Upper lobe of right lung (tissue), 1 donor: ENCODE measurements around the gene MCU. TPM values are rescaled to one million over a fixed set of nuclear protein-coding genes. Genes with fewer than 3 reads are reported as not detected.
"Not testable (repeated sequence)": the region's sequence is repeated elsewhere in the genome, so short reads cannot be mapped to it uniquely, and the experiment has no call there.

Experiments used
- ATAC-seq: fragments of 200-7000 bp; cut with Tn5 transposase; one replicate; pipeline ENCODE4 v1.9.1; 2020; ENCODE audit warnings: mild to moderate bottlenecking, moderate library complexity
- DNase-seq: peaks from one replicate; pipeline ENCODE4 v3.0.0-alpha.2; 2020
- H3K27ac ChIP-seq: fragments of 200-600 bp; one replicate; pipeline ENCODE4 v1.8.0; 2022
- H3K27me3 ChIP-seq: fragments of 200-600 bp; one replicate; pipeline ENCODE4 v1.8.0; 2022; ENCODE audit warnings: mild to moderate bottlenecking
- H3K36me3 ChIP-seq: fragments of 200-600 bp; one replicate; pipeline ENCODE4 v1.8.0; 2022
- H3K4me1 ChIP-seq: fragments of 200-600 bp; one replicate; pipeline ENCODE4 v1.8.0; 2022
- H3K4me3 ChIP-seq: fragments of 200-600 bp; one replicate; pipeline ENCODE4 v1.8.0; 2022; ENCODE audit warnings: mild to moderate bottlenecking
- H3K9me3 ChIP-seq: fragments of 200-600 bp; one replicate; pipeline ENCODE4 v1.8.0; 2022
- intact Hi-C: fragments of 100-400 bp; cut with DNase I; formaldehyde crosslinking; loops from one replicate; pipeline ENCODE4 v1.11.0; 2022
- total RNA-seq: library from RNA; stranded (reverse); fragmentation: NEBNext Ultra II Directional; extraction: Animal tissue kit (Norgen Biotek cat#: 25700); gene quantifications from one replicate; pipeline ENCODE4 v1.2.1, GENCODE V29; 2021
- TF ChIP-seq, protein P1 (sequence below): fragments of 200-600 bp; IDR thresholded peaks from one replicate; pipeline ENCODE4 v1.8.0; 2022; ENCODE audit warnings: antibody characterized with exemption
- donor health status: DM: no; HTN: yes; CAD: no; lungs with severe emphysema.

The MCU gene
- total RNA-seq, 1 donor from 2014 or later: 31.1 TPM

GRCh38 chr10:72898616-72899015, 206.7 kb downstream of the MCU start:
- no peak for ATAC-seq
- Histone ChIP-seq H3K36me3 (no peaks in the 10 kb centered on the region), H3K27ac (no peak overlapping the region), H3K4me1 (no peaks in the 10 kb centered on the region), H3K27me3 (no peaks in the 10 kb centered on the region), H3K4me3 (no peak overlapping the region), H3K9me3 (no peaks in the 10 kb centered on the region)
- DNase-seq: no peak
- TF ChIP-seq, protein P1, sequence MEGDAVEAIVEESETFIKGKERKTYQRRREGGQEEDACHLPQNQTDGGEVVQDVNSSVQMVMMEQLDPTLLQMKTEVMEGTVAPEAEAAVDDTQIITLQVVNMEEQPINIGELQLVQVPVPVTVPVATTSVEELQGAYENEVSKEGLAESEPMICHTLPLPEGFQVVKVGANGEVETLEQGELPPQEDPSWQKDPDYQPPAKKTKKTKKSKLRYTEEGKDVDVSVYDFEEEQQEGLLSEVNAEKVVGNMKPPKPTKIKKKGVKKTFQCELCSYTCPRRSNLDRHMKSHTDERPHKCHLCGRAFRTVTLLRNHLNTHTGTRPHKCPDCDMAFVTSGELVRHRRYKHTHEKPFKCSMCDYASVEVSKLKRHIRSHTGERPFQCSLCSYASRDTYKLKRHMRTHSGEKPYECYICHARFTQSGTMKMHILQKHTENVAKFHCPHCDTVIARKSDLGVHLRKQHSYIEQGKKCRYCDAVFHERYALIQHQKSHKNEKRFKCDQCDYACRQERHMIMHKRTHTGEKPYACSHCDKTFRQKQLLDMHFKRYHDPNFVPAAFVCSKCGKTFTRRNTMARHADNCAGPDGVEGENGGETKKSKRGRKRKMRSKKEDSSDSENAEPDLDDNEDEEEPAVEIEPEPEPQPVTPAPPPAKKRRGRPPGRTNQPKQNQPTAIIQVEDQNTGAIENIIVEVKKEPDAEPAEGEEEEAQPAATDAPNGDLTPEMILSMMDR: no peak
- intact Hi-C loops: no loop called here

DNA sequence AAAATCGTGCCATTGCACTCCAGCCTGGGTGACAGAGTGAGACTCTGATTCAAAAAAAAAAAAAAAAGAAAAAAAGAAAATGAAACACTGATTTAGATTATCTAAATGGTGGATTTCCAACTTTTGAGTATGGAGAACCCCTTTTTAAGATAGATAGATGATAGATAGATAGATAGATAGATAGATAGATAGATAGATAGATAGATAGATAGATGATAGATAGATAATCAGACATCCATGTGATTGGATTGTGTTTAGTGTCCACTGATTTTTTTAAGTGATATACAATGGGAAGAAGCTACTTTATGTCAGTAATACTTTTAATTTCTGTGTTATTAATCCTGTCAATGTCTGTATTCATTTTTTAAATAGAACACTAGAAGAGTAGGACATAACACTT, 207.6 kb downstream of the MCU start:
- ATAC-seq (no peak), DNase-seq (no peak)
- H3K4me1 ChIP-seq: no peaks in the 10 kb centered on the region
- no peaks in the 10 kb centered on the region for H3K36me3 ChIP-seq
- no peaks in the 10 kb centered on the region for H3K9me3 ChIP-seq
- no peak overlapping the region for H3K4me3 ChIP-seq
- H3K27me3 ChIP-seq: no peaks in the 10 kb centered on the region
- intact Hi-C loops: no loop called here
- TF ChIP-seq, protein P1: no peak
- no peak overlapping the region for H3K27ac ChIP-seq

GRCh38 chr10:72903941-72904446, 212.1 kb downstream of the MCU start:
- H3K27ac ChIP-seq, H3K27me3 ChIP-seq, intact Hi-C loops, H3K4me1 ChIP-seq, ATAC-seq, DNase-seq, H3K9me3 ChIP-seq, H3K36me3 ChIP-seq, H3K4me3 ChIP-seq: not testable (repeated sequence)

DNA sequence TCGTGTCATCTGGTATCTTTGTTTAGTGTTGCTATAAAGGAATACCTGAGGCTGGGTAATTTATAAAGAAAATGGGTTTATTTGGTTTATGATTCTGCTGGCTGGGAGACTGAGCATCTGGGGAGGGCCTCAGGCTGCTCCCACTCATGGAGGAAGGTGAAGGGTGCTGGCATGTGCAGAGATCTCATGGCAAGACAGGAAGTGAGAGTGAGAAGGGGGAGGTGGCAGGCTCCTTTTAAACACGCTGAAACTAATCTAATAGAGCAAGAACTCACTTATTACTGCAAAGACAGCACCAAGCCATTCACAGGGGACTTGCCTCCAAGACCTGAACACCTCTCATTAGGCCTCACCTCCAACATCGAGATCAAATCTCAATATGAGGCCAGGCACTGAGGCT, 212.9 kb downstream of the MCU start:
- Histone ChIP-seq H3K4me3 (no peak overlapping the region), H3K4me1 (no peaks in the 10 kb centered on the region), H3K9me3 (no peaks in the 10 kb centered on the region), H3K27ac (no peak overlapping the region), H3K27me3 (no peaks in the 10 kb centered on the region), H3K36me3 (no peaks in the 10 kb centered on the region)
- TF ChIP-seq, protein P1: no peak
- intact Hi-C loops: no loop called here
- DNase-seq (no peak), ATAC-seq (no peak)

DNA sequence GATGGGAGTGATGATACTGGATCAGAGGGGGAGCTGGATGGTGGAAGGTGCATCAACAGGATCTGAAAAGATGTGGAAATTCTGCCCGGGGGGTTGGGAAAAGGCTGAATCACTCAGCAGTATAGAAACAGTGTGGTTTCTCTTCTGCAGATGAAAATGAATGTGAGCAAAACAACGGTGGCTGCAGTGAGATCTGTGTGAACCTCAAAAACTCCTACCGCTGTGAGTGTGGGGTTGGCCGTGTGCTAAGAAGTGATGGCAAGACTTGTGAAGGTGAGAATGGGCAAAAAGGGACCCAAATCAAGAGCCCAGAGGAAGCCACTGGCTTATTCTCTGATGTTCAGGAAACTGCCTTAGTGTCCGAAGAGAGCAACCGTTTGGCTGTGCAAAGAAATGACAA, 214.5 kb downstream of the MCU start:
- H3K4me3 ChIP-seq: no peak overlapping the region
- no peaks in the 10 kb centered on the region for H3K27me3 ChIP-seq
- ATAC-seq (no peak), DNase-seq (no peak)
- H3K36me3 ChIP-seq: no peaks in the 10 kb centered on the region
- no peak overlapping the region for H3K27ac ChIP-seq
- H3K9me3 ChIP-seq: no peaks in the 10 kb centered on the region
- intact Hi-C loops: no loop called here
- TF ChIP-seq, protein P1: no peak
- no peaks in the 10 kb centered on the region for H3K4me1 ChIP-seq

DNA sequence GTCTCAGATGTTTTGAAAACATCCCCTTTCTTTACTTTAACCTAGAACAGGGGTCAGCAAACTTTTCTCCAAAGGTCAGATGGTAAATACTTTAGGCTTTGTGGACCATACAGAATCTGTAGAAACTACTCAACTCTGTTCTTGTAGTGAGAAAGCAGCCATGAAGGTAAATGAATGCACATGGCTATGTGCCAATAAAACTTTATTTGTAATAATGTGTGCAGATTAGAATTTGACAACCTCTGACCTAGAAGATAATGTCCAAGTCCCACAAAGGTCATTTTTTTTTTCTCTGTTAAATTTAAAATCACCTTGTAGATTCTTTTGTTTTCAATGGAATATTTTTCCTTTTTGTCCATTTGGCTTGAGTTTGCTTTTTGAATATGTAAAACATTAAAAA, 218.8 kb downstream of the MCU start:
- no peak for ATAC-seq
- no peaks in the 10 kb centered on the region for H3K9me3 ChIP-seq
- TF ChIP-seq, protein P1: no peak
- no peak for DNase-seq
- H3K4me1 ChIP-seq: no peaks in the 10 kb centered on the region
- H3K27me3 ChIP-seq: no peaks in the 10 kb centered on the region
- no peak overlapping the region for H3K4me3 ChIP-seq
- intact Hi-C loops: no loop called here
- no peaks in the 10 kb centered on the region for H3K36me3 ChIP-seq
- H3K27ac ChIP-seq: no peak overlapping the region
